NT2/D1 (cell line): ENCODE measurements around the gene RBMS3.

Experiments
- SUZ12 ChIP-seq: IDR thresholded peaks from 2 replicates; pipeline ENCODE4 v1.6.1; 2011; ENCODE audit not compliant: insufficient read length, insufficient read depth; ENCODE audit errors: extremely low read depth
- YY1 ChIP-seq: IDR thresholded peaks from 2 replicates; pipeline ENCODE4 v1.6.1; 2011; ENCODE audit not compliant: insufficient read length, insufficient read depth
- ZNF274 ChIP-seq: IDR thresholded peaks from 2 replicates; pipeline ENCODE4 v1.6.1; 2011; ENCODE audit warnings: mild to moderate bottlenecking, low read depth, low read length

DNA sequence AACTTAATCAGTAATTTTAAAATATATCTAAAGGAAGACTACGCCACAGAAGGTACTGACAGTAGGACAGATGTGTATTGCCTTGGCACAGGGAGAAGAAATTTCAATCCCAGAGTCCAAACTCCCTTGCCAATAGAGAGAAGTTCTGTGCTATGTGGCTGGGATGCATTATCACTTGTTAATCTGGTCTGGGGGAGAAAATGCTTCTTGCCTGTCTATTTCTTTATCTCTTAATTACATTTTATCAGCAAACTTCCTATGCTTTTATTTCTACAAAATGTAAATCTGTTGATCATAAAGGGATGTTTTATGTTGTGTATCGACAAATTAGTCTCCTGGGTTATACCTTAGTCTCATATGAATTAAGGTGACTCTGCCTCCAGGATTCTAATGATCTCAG is 21.7 kb downstream of the RBMS3 start:
- TF ChIP-seq ZNF274: no peak
- TF ChIP-seq YY1: no peak
- no peak for TF ChIP-seq SUZ12
